ENCODE results near the gene ATP1A4.

- TF ChIP-seq POLR2A (IDR thresholded peaks at IDR 0.05): no peak
- TF ChIP-seq, protein P1, sequence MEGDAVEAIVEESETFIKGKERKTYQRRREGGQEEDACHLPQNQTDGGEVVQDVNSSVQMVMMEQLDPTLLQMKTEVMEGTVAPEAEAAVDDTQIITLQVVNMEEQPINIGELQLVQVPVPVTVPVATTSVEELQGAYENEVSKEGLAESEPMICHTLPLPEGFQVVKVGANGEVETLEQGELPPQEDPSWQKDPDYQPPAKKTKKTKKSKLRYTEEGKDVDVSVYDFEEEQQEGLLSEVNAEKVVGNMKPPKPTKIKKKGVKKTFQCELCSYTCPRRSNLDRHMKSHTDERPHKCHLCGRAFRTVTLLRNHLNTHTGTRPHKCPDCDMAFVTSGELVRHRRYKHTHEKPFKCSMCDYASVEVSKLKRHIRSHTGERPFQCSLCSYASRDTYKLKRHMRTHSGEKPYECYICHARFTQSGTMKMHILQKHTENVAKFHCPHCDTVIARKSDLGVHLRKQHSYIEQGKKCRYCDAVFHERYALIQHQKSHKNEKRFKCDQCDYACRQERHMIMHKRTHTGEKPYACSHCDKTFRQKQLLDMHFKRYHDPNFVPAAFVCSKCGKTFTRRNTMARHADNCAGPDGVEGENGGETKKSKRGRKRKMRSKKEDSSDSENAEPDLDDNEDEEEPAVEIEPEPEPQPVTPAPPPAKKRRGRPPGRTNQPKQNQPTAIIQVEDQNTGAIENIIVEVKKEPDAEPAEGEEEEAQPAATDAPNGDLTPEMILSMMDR (IDR thresholded peaks at IDR 0.05): no peak
Measured at GRCh38 chr1:160148121-160148520, 3.3 kb upstream of the ATP1A4 start.

Data from uterus (tissue), 2 donors.